ENCODE results near the gene ANKS6. TPM values are rescaled to one million over a fixed set of nuclear protein-coding genes. Genes with fewer than 3 reads are reported as not detected.
A peak's percentile ranks its signal among the peaks of the same experiment; 100 is the strongest.

The ANKS6 gene
- total and polyA plus RNA-seq, 9 of the 15 experiments (the other 6 are each of a cell fraction or from before 2014, with no cell fraction given), result 9.9 to 74.5 (median 36.9) TPM

- BruUV-seq (replicated peaks), result no TSS peak
- CTCF ChIA-PET (ENCODE audit: low intra/inter-chr PET ratio), result no interaction called here
- Histone ChIP-seq H3K27me3 (ENCODE audit: control insufficient read depth in 2 of 2, insufficient read depth in 2 of 2, low read length in 2 of 2) (no peaks in the 10 kb centered on the region), H4K20me1 (replicated peaks; ENCODE audit: control insufficient read depth, insufficient read depth, low read length) (peaks cover 9% of the 10 kb centered on the region; the same call in 1 of the 2 replicates), H3K9ac (ENCODE audit: insufficient read depth in 1 of 2, low read depth in 2 of 2, low read length in 2 of 2) (peak overlapping the region in 1 of 2 experiments; percentile 63; a peak in 2 of 4 replicates), H3K9me3 (replicated peaks; ENCODE audit: control insufficient read depth, insufficient read depth, low read depth, low read length) (no peaks in the 10 kb centered on the region), H3K9me1 (ENCODE audit: control insufficient read depth, insufficient read depth, low read length) (no peaks in the 10 kb centered on the region), H3K27ac (ENCODE audit: extremely low read depth, low read depth, low read length) (no peak overlapping the region), H2AFZ (ENCODE audit: low read depth, low read length) (no peak overlapping the region), H3K36me3 (ENCODE audit: control insufficient read depth, insufficient read depth, low read length) (peaks cover 79% of the 10 kb centered on the region), H3K79me2 (ENCODE audit: control insufficient read depth, insufficient read depth, low read length) (peaks cover 3% of the 10 kb centered on the region; the same call in 1 of the 3 replicates), H3K4me3 (no peak overlapping the region), H3K4me1 (replicated peaks in 1 of 2; ENCODE audit: control insufficient read depth in 2 of 2, insufficient read depth in 2 of 2, low read length in 2 of 2) (peaks cover 9 to 12% of the 10 kb centered on the region in 2 experiments; a peak in 4 of 5 replicates), H3K4me2 (ENCODE audit: insufficient read depth, low read length) (no peak overlapping the region)
- ATAC-seq (no peak), FAIRE-seq (no peak), DNase-seq (ENCODE audit: extremely low read depth in 1 of 4, low spot score in 3 of 4) (no peak)
- POLR2A ChIA-PET, result interaction anchor here (0.6 kb wide), 1 partner anchor 1069 kb away, joined by 3 read pairs; no protein-coding TSS in a partner anchor
- in situ Hi-C loops (cut with MboI) (loop anchor here (25.0 kb wide), 1 partner anchor 871 kb away; the partner anchor contains the start of gene TRMO), intact Hi-C loops (cut with micrococcal nuclease) (no loop called here)
- whole genome bisulfite sequencing (ENCODE audit: insufficient coverage, low coverage, missing lambda C conversion rate), result 88% methylated on average over 15 of the region's 16 CpGs
- no peak for TF ChIP-seq CCAR2 (IDR thresholded peaks at IDR 0.05; ENCODE audit: low read depth, low read length)
- TF ChIP-seq CBX1 (IDR thresholded peaks at IDR 0.05; ENCODE audit: low read depth), result no peak
- TF ChIP-seq PKNOX1 (IDR thresholded peaks at IDR 0.05), result no peak
- TF ChIP-seq MIER1 (IDR thresholded peaks at IDR 0.05; ENCODE audit: low read depth), result no peak
- TF ChIP-seq POLR2G (IDR thresholded peaks at IDR 0.05; ENCODE audit: low read depth, low read length), result 0 out of 2 replicates have a peak, but pooled peaks have one; percentile 25
Measured at GRCh38 chr9:98783518-98784226, 12.7 kb downstream of the ANKS6 start.

Data from K562 (cell line).